Stimulated activated CD8-positive, alpha-beta memory T cell treated with anti-CD3 and anti-CD28 coated beads, Interleukin-2, amount 100 ng/mL, for 48 hours (primary cell): ENCODE measurements around the gene KDM5C.
A peak's percentile ranks its signal among the peaks of the same experiment; 100 is the strongest.

Experiments
- DNase-seq, 2 donors: peaks; one replicate each; pipeline ENCODE4 v3.0.0-alpha.2; 2020; ENCODE audit warnings: low read depth in 2 of 2

Gene KDM5C

DNA sequence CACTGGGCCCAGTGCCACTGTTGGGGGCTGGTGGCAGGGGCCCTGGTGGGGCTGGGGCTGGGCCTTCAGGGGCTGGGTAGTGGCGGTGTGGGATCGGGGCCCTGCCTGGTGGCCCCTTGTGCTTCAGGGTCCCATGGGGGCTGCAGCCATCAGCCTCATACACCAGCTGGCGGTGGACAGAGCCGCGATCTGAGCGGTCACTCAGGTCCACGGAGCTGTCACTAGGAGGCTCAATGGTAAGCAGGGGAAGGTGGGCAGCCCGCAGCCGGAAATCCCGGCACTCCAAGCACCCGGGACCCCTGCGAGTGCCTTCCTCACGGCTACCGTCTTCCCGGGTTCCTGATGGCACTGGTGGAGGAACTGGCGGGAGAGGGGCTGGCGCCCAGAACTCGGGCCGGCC lies 25.5 kb upstream of the KDM5C start:
- DNase-seq, result no peak

DNA sequence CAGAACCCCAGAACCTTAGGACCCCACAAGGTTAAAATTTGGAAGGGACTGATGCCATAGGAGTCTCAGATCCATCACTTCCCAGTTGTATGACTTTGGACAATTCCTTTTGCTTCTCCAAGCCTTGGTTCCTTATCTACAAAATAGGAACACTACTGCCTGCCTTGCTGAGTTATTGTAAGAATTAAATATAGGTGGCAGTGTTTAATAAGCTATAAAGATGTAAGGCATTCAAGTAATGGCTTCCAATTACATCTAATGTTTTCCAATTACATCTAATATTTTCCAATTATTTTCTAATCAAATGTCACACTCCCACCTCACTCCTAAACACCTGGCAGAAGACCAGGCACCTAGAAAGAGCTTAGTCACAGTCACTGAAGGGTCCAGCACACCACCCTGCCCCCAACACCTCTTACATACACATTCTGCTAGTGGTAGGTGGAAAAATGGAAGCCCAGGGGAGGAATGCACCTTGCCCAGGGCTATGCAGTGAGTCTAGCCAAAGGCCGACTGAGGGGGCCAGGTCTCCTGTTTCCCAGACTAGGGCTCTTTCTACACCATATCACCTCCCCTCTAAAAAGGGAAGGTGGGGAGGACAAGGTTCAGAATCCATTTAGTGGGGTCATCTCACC lies 24.5 kb upstream of the KDM5C start:
- DNase-seq, result no peak

DNA sequence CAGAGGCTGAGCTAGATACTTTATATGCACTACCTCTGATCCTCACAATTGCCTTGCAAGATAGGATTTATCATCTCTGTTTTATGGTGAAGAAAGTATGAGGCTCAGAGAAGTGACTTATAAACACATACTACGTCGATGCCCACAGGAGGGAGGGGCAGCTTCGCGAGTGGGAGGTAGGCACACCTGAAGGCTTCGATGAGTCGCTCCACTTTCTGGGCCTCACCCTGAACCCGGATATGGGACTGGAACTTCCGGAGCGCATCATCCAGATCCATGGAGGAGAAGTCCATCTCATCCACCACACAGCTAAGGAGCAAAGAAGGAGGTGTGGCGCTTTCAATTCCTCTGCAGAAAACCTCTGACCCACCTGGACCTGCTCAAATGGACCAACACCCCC lies 22.9 kb upstream of the KDM5C start:
- DNase-seq, result no peak

- no peak for DNase-seq
These were observed 21.2 kb upstream of the KDM5C start for GRCh38 chrX:53246231-53246630.

DNA sequence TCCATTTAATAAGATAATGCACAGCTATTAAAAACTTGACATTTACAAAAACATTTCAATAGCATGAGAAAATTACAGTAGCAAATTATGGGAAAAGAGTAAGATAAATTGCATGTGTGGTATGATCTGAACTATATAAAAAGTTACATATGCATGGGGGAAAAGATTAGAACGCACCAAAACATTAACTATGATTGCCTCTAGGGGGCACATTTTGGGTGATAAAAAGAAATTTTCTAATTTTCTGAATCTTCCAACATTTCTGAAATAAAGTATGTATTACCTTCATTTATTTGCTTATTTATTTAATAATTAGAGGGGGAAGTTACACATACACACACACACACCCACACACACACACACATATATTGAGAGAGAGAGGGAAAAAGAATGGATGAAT lies 19.6 kb upstream of the KDM5C start:
- no peak for DNase-seq

DNA sequence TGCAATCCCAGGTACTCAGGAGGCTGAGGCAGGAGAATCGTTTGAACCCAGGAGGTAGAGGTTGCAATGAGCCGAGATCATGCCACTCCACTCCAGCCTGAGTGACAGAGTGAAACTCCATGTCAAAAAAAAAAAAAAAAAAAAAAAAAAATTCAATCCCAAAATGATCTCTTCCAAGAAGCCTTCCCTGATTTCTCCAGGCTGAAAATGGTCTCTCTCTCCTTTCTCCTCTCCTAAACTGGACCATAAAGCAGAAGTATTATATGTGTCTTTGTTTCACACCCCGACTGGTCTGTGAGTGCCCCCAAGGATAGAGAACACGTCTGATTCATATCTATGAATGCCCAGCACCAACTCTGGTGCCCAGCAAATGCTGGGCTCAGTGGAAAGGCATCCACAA lies 17.3 kb upstream of the KDM5C start:
- DNase-seq, result no peak

- no peak for DNase-seq
These were observed 16.6 kb upstream of the KDM5C start for GRCh38 chrX:53241558-53241957.

DNA sequence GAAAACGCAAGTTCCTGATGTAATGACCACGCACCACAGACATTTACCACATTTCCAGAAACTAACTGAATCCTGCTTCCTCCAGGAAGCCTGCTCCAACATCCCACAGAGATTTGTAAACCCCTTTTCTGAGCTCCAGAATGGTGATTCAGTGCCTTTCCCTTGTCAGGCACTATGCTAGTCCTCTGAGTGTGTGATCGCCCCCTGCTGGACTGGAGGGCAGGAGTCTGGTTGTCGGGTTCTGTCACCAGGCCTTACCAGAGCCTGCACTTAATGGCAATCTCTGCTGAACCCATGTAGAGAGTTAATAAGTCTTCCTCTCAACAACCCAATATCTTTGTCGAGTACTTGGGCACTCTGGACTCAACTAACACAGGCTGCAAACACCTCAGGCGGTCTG lies 14.5 kb upstream of the KDM5C start:
- peak; percentile 33 to 65 for DNase-seq

- no peak for DNase-seq
These were observed 12.0 kb upstream of the KDM5C start for GRCh38 chrX:53237056-53237455.

GRCh38 chrX:53236025-53236679 lies 11.1 kb upstream of the KDM5C start:
- no peak for DNase-seq

GRCh38 chrX:53235566-53235965 lies 10.6 kb upstream of the KDM5C start:
- no peak for DNase-seq

GRCh38 chrX:53234484-53234883 lies 9.5 kb upstream of the KDM5C start:
- DNase-seq, result no peak

DNA sequence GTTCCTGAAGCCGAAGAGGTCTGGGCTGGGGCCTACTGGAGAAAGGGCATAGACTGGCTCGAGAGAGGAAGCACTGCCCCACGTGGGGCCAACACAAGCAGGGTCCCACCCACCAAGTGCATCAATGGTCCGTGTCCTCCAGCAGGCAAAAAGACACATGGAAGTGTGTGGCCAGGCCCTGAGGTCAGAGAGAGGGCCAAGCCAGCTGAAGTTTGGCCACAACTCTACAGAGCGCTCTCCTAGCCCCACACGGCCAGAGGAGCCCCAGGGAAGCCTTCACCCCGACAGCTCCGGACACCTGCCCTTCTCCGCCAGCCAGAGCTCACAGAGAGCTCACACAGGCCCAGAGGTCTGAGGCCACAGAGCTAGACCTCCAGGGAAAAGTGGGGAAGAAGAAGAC lies 8.5 kb upstream of the KDM5C start:
- DNase-seq, result no peak

DNA sequence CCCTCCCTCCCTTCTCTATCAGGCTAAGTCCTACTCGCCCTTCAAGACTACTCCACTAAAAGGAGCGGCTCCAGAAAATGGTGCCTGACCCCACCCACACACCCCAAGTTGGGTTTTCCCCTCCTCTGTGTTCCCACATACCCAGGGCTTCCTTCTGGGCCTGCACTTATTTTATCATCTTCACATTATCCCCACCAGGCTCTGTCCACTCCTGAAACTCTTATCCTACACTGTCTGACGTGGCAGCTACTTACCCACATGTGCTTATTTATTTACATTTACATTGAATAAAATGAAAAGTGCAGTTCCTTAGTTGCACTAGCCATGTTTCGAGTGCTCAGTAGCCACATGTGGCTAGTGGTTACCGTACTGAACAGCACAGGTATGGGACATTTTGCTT lies 5.1 kb upstream of the KDM5C start:
- no peak for DNase-seq

DNA sequence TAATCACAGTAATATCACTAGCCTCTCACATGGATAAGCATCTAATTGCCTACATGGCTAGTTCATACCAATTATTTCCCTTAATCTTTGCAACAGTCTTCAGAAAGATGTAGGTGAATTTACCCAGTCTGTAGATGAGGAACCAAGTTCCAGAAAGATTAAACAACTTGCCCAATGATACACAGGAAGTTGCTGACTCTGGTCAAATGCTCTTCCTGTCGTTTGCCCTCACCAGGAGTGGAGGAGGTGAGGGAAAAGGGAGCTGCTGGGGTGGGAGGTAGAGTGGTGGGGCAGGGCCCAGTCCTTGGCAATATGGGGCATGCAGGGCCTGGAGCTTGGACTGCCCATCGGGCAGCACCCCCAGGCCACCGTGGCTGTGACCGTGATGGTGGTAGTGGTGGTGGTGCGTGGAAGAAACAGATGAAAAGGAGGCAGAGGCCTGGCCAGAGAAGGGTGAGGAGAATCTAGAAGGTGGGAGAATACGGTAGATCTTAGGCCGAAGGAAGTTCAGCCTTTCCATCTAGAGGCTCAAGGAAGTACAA lies 2.3 kb upstream of the KDM5C start:
- no peak for DNase-seq

DNA sequence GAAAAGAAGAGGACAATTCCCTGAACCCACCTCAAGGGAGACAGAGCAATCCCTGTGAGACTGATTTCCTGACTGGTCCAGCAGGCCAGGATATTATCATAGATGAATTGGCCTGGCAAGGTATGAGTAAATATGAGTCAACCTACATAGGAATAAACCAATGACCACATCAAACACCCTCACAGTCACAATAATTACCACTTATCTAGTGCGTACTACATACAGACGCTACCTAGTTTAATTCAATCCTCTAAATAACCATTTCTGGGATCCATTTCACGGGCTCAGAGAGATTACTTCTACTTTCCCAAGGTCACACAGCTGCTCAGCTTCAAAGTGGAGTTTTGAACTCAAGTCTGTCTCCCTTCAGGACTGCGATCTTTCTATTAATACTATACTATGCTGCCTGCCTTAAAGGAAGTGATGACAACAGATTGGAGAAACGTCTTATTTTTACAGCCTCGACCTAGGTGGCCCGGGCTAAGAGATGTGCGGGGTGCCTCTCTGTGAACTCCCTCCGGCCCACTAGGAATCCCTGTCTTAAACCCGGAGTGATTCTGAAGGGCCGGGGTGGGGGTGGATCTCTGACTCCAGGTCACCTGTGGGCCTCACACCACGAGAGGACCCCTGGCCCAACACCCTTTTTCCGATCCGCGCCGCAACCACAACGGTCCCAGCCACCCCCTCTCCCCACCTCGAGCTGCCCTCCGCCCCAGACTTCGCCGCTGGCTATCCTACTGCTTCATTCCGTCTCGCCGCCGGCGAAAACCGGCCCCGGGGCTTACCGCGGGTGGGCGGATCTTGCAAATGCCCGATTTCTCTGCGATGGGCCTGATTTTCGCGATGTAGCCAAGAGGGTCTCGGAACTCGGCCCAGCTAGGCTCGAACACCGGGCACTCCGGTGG lies 800 bp downstream of the KDM5C start:
- no peak for DNase-seq

DNA sequence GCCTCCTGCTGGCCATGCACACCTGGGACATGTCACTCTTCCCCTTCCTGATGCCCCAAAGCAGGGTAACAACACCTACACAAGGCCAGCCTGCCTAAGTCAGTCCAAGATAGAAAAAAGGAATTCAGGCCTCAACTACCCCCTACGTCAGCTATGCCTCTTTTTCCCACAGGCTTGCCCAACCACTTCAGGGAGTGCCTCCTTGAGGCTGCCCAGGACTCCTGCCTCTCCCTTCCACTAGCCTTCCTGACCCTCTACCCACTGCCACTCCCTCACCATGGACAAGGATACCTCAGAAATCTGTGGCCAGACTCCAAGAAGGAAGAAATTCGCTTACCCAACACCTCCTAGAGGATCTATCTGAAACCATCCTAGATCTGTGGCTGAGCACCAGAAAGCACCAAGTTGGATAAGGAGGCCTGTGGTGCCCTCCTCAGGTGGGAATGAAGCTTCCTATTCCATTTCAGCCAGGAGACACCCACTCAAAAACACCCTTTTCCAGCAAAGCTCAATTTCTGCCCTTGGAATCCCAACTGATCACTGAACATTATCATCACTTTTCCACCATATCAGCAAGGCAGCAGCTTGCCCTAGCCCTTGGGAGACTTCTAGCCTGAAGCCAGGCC lies 1.8 kb downstream of the KDM5C start:
- no peak for DNase-seq

- no peak for DNase-seq
These were observed 13.5 kb downstream of the KDM5C start for GRCh38 chrX:53211391-53211978.

DNA sequence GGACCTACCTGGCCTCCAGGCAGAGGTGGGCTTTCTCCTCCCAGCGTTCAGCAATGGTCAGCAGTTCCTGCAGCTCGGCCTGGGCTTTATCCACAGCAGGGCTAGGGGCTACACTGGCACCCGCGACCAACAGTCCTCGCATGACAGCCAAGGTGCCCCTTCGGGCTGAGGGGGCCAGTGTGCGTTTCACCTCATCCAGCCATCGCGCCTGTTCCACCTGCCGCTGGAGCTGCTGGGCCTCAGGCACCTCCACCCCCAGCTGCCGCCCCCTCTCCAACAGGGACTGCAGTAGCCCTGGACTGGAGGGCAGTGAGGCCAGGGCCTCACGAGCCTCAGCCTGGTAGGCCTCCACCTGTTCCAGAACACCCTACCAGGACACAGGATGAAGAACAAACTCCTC lies 28.3 kb downstream of the KDM5C start:
- DNase-seq, result no peak

DNA sequence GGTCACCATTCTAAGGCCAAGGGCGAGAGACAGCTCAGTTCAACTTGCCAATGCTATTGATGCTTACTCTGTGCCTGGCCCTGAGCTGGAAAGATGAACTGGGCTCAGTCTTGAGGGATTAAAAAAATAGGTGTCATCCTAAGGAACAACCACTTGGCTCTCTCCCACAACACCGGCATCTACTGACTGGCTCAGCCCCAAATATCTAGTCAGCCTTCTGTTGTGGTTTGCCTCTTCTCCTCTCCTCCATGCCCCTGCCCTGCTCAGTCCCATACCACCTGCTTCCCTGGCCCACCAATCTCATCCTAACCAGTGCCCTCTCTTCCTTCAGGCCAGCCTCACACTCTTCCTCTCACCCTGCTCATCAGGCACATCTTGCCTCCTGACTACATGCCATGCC lies 29.6 kb downstream of the KDM5C start:
- DNase-seq, result no peak

DNA sequence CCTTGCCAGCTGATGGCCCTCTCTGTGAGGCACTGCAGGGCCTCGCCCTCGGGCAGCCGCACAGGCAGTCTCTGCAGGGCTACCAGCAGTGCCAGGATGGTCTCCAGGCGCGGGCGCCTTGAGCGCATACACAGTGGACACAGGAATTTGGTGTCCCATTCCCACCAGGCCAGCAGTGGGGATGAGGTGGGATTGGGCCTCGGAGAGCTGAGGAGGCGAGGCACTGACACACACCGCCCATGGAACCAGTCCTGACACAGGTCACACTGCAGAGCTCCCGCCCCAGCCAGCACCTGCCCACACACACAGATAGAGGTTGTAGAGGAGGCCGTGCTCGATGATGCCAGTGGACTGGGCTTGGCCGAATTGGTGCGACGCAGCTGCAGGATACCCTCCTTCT lies 30.7 kb downstream of the KDM5C start:
- no peak for DNase-seq

- DNase-seq, result no peak
These were observed 31.9 kb downstream of the KDM5C start for GRCh38 chrX:53193093-53193492.
